Activated B cell treated with CpG ODN at 0.5 μM for 24 hours (primary cell): Measurements from ENCODE around the gene LCNL1. TPM values are rescaled to one million over a fixed set of nuclear protein-coding genes. Genes with fewer than 3 reads are reported as not detected.
A peak's percentile ranks its signal among the peaks of the same experiment; 100 is the strongest.
"Not testable (repeated sequence)": the region's sequence is repeated elsewhere in the genome, so short reads cannot be mapped to it uniquely, and the experiment has no call there.

ENCODE experiments used
- ATAC-seq: fragments of 200-7000 bp; cut with Tn5 transposase; one replicate; pipeline ENCODE4 v1.10.0; 2021; ENCODE audit warnings: low read depth, mild to moderate bottlenecking, moderate library complexity
- CTCF ChIA-PET: fragments of 350-600 bp; sonication (Branson Sonifier 250); formaldehyde crosslinking; loops from one replicate; lab custom pipeline; 2021; ENCODE audit warnings: antibody characterized with exemption; lab: Charles Lee
- POLR2A ChIA-PET: fragments of 350-600 bp; sonication (Branson Sonifier 250); formaldehyde crosslinking; loops from one replicate; lab custom pipeline; 2021; ENCODE audit warnings: antibody characterized with exemption; lab: Charles Lee
- DNase-seq: peaks from one replicate; pipeline ENCODE4 v3.0.0; 2022
- H3K27ac Mint-ChIP-seq: one replicate; pipeline ENCODE4 v1.8.0; 2020; ENCODE audit warnings: mixed read lengths
- H3K27me3 Mint-ChIP-seq: one replicate; pipeline ENCODE4 v1.8.0; 2021; ENCODE audit warnings: mixed read lengths
- H3K36me3 Mint-ChIP-seq: one replicate; pipeline ENCODE4 v1.8.0; 2021; ENCODE audit warnings: low read depth, mixed read lengths
- H3K4me1 Mint-ChIP-seq: one replicate; pipeline ENCODE4 v1.8.0; 2021; ENCODE audit warnings: mixed read lengths
- H3K4me3 Mint-ChIP-seq: one replicate; pipeline ENCODE4 v1.8.0; 2020; ENCODE audit warnings: mild to moderate bottlenecking, mixed read lengths
- H3K9me3 Mint-ChIP-seq: one replicate; pipeline ENCODE4 v1.8.0; 2020; ENCODE audit warnings: mixed read lengths
- intact Hi-C: fragments of 100-400 bp; cut with micrococcal nuclease; formaldehyde crosslinking; loops from one replicate; pipeline ENCODE4 v1.15.1; 2024
- total RNA-seq: library from RNA; stranded (reverse); gene quantifications from 2 replicates; pipeline ENCODE4 v1.2.3, GENCODE V29; 2022
- TF ChIP-seq, protein P1 (sequence below): fragments of 200-600 bp; IDR thresholded peaks from one replicate; pipeline ENCODE4 v1.8.0; 2022; ENCODE audit warnings: antibody characterized with exemption, mild to moderate bottlenecking

Gene LCNL1
- total RNA-seq, 1 donor from 2014 or later: not detected

DNA sequence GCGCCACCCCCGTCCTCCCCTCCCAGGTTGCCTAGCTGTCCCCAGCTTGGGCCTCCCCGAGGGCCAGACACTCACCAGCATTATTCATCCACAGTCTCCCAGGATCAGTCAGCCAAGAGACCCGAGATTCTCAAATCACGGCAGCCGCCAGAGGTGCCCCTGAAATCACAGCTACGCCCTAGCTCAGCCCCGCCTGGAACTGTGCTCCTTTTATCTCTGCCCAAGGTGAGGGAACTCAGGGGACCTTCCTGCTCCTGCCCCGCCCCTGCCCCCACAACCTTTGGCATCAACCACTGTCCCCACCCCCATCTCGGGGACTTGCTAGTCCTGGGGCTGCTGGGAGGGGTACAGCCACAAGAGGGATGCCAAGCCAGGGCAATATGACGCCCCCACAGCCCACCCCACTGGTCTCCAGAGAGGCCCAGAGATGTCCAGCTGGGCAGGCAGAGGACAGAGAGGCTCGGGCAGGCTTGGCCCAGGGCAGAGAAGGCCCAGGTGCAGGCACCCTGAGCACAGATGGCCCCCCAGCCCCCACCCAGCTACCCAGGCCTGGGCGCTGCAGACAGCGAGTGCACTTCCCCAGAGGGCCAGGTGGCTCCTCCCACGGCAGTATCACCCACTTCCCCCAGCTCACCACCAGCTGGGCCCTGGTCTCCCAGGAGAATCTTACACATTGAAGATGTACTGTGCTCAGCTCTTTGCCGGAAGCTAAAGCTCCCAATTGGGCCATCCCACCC is 49.3 kb downstream of the LCNL1 start, which contains the start of gene FUT7:
TSS of gene FUT7 (minus strand) at position 185 of the 737 bp plus-strand sequence. CDS start at position 88, 97 bp downstream.
- Mint-ChIP-seq H3K4me1 (peaks cover 65% of the 10 kb centered on the region), H3K27ac (peak within 1 kb of the TSS; percentile 89), H3K36me3 (no peaks in the 10 kb centered on the region), H3K27me3 (no peaks in the 10 kb centered on the region), H3K9me3 (no peaks in the 10 kb centered on the region), H3K4me3 (peak within 1 kb of the TSS; percentile 80)
- TF ChIP-seq, protein P1, sequence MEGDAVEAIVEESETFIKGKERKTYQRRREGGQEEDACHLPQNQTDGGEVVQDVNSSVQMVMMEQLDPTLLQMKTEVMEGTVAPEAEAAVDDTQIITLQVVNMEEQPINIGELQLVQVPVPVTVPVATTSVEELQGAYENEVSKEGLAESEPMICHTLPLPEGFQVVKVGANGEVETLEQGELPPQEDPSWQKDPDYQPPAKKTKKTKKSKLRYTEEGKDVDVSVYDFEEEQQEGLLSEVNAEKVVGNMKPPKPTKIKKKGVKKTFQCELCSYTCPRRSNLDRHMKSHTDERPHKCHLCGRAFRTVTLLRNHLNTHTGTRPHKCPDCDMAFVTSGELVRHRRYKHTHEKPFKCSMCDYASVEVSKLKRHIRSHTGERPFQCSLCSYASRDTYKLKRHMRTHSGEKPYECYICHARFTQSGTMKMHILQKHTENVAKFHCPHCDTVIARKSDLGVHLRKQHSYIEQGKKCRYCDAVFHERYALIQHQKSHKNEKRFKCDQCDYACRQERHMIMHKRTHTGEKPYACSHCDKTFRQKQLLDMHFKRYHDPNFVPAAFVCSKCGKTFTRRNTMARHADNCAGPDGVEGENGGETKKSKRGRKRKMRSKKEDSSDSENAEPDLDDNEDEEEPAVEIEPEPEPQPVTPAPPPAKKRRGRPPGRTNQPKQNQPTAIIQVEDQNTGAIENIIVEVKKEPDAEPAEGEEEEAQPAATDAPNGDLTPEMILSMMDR: no peak
- DNase-seq (peak; percentile 62), ATAC-seq (peak; percentile 56)
- intact Hi-C loops: no loop called here
- ChIA-PET POLR2A (interaction anchor here (0.5 to 1.4 kb wide), 12 partner anchors 14 to 304 kb away, joined by 3 to 8 read pairs (median 3); partner anchors contain the start of genes MAN1B1, NPDC1, RABL6 and SAPCD2), CTCF (interaction anchor here (0.7 to 1.6 kb wide), 7 partner anchors 15 to 274 kb away, joined by 3 to 4 read pairs (median 3); partner anchors contain the start of genes LCN8 and SAPCD2)

DNA sequence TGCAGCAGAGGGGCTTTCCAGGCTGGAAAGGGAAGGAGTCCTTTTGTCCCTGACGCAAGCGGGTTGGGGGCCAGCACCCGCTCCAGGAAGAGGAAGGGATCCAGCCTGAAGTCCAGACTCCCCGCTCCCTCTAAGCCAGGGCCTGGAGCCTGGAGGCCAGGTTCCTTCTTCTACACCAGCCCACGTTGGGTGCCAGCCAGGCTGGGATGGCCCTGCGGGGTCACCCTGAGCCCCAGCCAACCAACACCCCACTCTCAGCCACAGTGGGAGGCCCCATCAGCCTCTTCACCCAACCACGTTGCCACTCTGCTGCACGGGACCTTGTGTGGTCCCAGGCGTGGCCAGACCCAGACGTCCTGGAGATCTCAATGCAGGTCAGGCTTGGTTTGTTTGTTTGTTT is 50.1 kb downstream of the LCNL1 start:
- Mint-ChIP-seq H3K27ac (peak overlapping the region; percentile 88), H3K36me3 (no peaks in the 10 kb centered on the region), H3K27me3 (no peaks in the 10 kb centered on the region), H3K4me3 (peak overlapping the region; percentile 80), H3K4me1 (peaks cover 62% of the 10 kb centered on the region), H3K9me3 (no peaks in the 10 kb centered on the region)
- TF ChIP-seq, protein P1: no peak
- intact Hi-C loops: no loop called here
- CTCF ChIA-PET: interaction anchor here (0.8 to 1.6 kb wide), 5 partner anchors 14 to 247 kb away, joined by 3 to 4 read pairs (median 3); partner anchors contain the start of gene SAPCD2
- POLR2A ChIA-PET: interaction anchor here (0.5 to 0.6 kb wide), 2 partner anchors 225 to 305 kb away, joined by 3 read pairs; partner anchors contain the start of gene RABL6
- ATAC-seq (no peak), DNase-seq (no peak)

DNA sequence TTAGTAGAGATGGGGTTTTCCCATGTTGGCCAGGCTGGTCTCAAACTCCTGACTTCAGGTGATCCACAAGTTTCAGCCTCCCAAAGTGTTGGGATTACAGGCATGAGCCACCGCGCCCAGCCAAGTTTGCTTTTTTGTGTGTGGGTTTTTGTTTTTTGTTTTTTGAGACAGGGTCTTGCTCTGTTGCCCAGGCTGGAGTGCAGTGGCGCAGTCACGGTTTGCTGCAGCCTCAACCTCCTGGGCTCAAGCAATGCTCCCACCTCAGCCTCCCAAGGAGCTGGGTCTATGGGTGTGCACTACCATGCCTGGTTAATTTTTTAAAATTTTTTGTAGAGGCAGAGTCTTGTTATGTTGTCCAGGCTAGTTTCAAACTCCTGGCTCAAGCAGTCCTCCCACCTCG is 50.7 kb downstream of the LCNL1 start:
- ATAC-seq, H3K27me3 Mint-ChIP-seq, H3K36me3 Mint-ChIP-seq, intact Hi-C loops, H3K9me3 Mint-ChIP-seq, DNase-seq: not testable (repeated sequence)
- CTCF ChIA-PET: interaction anchor here (2.7 to 4.3 kb wide), 2 partner anchors 190 to 246 kb away, joined by 21 to 58 read pairs; partner anchors contain the start of genes AJM1 and TMEM141
- Mint-ChIP-seq H3K27ac (peak overlapping the region; percentile 88), H3K4me3 (peak overlapping the region; percentile 80), H3K4me1 (peaks cover 62% of the 10 kb centered on the region)
- POLR2A ChIA-PET: interaction anchor here (0.6 to 2.6 kb wide), 3 partner anchors 53 to 795 kb away, joined by 3 to 12 read pairs (median 3); partner anchors contain the start of genes AJM1 and MAN1B1

DNA sequence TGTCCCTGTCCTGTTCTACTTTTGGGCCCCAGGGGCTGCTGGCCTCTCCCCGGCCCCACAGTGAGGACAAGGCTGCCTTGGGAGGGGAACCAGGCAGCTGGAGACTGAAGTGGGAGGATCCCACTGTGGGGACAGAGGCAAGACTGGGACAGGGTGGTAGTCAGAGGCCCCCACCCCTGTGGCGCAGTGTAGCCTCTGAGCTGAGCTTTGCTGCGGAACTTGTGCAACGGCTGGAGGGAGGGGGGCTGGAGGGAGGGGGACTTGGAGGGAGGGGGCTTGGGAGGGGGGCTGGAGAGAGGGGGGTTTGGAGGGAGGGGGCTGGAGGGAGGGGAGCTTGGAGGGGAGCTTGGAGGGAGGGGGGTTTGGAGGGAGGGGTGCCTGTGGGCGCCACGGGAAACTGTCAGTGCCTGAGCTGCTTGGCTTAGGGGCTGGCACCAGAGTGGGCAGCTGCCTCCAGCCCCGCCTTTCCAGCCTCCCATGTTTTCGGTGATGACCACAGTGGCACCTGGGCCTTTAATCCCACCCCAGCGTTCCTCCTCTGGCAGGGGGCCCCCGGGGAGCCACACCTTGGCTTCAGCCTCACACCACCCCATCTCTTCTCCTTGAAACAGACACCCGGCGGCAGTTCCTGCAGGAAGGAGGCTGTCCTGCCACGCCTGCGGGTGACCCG is 51.4 kb downstream of the LCNL1 start:
- TF ChIP-seq, protein P1: no peak
- Mint-ChIP-seq H3K4me1 (peaks cover 56% of the 10 kb centered on the region), H3K9me3 (no peaks in the 10 kb centered on the region), H3K27ac (peak overlapping the region; percentile 88), H3K27me3 (no peaks in the 10 kb centered on the region), H3K4me3 (peak overlapping the region; percentile 80), H3K36me3 (no peaks in the 10 kb centered on the region)
- intact Hi-C loops: loop anchor here (1.0 kb wide), 1 partner anchor 34 kb away; no protein-coding TSS in a partner anchor
- ChIA-PET POLR2A (interaction anchor here (0.5 to 2.6 kb wide), 19 partner anchors 12 to 796 kb away, joined by 3 to 12 read pairs (median 4); partner anchors contain the start of genes AJM1, MAN1B1, NPDC1 and RABL6), CTCF (interaction anchor here (0.8 to 4.3 kb wide), 21 partner anchors 8 to 276 kb away, joined by 3 to 58 read pairs (median 7); partner anchors contain the start of genes AJM1, C8G, CLIC3 and FBXW5)
- ATAC-seq (no peak), DNase-seq (no peak)
